MG63 (cell line): Measurements from ENCODE around the gene RALGAPA2. TPM values are rescaled to one million over a fixed set of nuclear protein-coding genes. Genes with fewer than 3 reads are reported as not detected.

Experiments used
- DNase-seq: peaks from one replicate; pipeline ENCODE4 v3.0.0-alpha.2; 2020
- H3K27me3 ChIP-seq: fragments of 250-450 bp; sonication (Bioruptor Pico); 2 replicates; pipeline ENCODE4 v1.5.1; 2020; ENCODE audit warnings: mild to moderate bottlenecking, moderate library complexity
- H3K36me3 ChIP-seq: fragments of 250-450 bp; sonication (Bioruptor Pico); 2 replicates; pipeline ENCODE4 v1.5.1; 2020; ENCODE audit warnings: mild to moderate bottlenecking, moderate library complexity
- H3K4me3 ChIP-seq: fragments of 250-450 bp; sonication (Bioruptor Pico); 2 replicates; pipeline ENCODE4 v1.5.1; 2020; ENCODE audit warnings: mild to moderate bottlenecking, moderate library complexity
- H3K9me3 ChIP-seq: fragments of 250-450 bp; sonication (Bioruptor Pico); 2 replicates; pipeline ENCODE4 v1.5.1; 2020; ENCODE audit warnings: mild to moderate bottlenecking, moderate library complexity
- total RNA-seq: library from RNA; depleted of rRNA; stranded (reverse); fragments of >200 nt; shearing (Covaris generic); gene quantifications from 2 replicates; pipeline ENCODE4 v1.2.3, GENCODE V29; 2014; ENCODE audit warnings: low replicate concordance

RALGAPA2 gene
- total RNA-seq, 1 experiment from 2014 or later = 0.53 TPM

DNA sequence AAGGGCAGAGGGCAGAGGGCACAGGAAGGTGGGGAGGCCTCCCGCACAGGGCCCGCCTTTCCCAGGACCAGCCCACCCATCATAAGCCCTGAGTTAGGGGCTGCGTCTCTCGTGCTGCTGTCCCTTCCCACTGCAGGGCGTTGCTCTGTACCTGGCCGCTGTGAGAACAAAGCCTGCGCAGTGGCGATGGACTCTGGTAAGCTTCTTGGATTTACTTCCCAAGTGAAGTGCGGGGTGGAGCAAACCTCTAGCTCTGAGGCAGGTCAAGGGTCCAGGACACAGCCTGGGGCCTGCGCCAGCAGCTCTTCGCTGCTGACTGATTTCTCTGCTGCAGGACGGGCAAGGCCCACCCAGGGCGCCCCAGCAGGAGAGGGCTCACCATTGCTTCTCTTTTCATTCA is 320.7 kb downstream of the RALGAPA2 start:
- Histone ChIP-seq H3K4me3 (no peak overlapping the region), H3K9me3 (no peaks in the 10 kb centered on the region), H3K27me3 (no peaks in the 10 kb centered on the region), H3K36me3 (no peaks in the 10 kb centered on the region)
- no peak for DNase-seq

DNA sequence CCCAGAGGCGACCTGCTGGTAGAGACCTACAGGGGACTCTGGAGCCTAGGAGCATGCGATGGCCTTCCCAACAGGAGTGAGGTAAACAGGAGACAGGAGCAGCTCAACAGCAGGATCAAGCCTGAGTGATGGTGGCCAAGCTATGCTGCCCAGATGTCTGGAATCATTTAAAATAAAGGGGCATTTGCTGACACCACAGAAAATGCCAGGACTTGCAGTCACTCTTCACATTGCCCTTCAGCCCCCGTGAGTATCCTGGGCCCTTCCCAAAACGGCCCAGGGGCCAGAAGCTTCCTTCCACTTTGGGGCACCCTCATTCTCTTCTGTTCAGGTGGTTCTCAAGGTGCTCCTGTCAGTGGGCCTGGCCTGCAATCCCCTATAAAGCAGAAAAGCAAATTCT is 321.3 kb downstream of the RALGAPA2 start:
- no peak for DNase-seq
- no peak overlapping the region for H3K4me3 ChIP-seq
- H3K9me3 ChIP-seq = no peaks in the 10 kb centered on the region
- H3K36me3 ChIP-seq = no peaks in the 10 kb centered on the region
- H3K27me3 ChIP-seq = no peaks in the 10 kb centered on the region

DNA sequence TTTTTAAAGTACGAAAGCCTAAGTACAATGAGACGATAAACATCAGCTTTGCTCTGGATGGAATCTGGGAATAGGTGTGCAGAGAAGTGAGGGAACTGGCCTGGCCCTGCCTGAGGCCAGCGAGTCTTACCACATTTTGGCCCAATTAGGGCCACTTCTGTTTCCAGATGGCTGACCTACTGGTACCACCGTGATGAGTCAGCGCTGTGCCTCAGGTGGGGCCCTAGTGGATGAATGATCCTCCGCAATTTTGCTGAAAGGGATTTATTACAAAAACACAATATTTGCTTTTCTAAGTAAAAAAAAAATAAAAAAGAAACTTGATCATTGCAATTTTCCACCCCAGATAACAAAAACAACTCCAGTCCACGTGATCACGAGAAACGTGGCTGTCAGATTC is 322.1 kb downstream of the RALGAPA2 start:
- Histone ChIP-seq H3K36me3 (no peaks in the 10 kb centered on the region), H3K27me3 (no peaks in the 10 kb centered on the region), H3K9me3 (no peaks in the 10 kb centered on the region), H3K4me3 (no peak overlapping the region)
- DNase-seq = no peak

DNA sequence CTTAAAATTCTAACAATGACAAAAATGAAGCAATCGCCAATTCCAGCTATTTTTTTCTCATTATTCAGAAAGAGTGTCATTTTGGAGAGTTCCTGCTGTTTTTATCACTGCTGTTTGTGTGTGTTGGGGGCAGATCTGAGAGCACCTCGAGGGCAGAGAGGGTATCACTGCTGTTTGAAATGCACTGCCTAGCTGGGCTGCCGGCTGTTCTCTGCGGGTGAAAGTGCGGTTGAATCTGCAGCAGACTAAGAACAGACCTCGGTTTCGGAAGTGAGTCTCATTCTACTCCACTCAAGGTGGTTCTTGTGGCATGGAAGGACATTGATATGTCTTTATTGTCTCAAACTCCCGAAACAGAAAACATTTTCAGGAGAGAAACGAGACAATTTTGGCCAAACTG is 326.3 kb downstream of the RALGAPA2 start:
- no peaks in the 10 kb centered on the region for H3K9me3 ChIP-seq
- H3K36me3 ChIP-seq = no peaks in the 10 kb centered on the region
- no peak overlapping the region for H3K4me3 ChIP-seq
- DNase-seq = no peak
- H3K27me3 ChIP-seq = no peaks in the 10 kb centered on the region

DNA sequence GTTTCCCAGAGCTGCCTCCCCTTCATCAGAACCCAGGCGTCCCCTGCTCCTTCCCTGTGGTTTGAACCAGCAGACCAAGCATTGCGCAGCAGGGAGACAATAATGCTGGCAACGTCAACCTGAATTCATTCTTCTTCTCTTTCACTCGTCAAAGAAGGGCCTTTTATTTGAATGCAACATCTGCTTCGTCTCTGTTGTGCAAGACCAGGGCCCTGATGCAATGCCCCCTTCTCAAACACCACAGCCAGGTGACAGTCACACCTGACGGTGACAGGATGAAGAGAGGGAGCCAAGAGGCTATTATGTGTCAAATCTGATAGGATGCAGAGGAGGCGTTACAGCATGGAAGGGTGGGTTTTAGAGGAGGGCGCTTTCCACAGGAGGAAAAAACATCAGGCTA is 336.6 kb downstream of the RALGAPA2 start:
- DNase-seq = no peak
- no peaks in the 10 kb centered on the region for H3K9me3 ChIP-seq
- H3K4me3 ChIP-seq = no peak overlapping the region
- H3K27me3 ChIP-seq = no peaks in the 10 kb centered on the region
- H3K36me3 ChIP-seq = no peaks in the 10 kb centered on the region

DNA sequence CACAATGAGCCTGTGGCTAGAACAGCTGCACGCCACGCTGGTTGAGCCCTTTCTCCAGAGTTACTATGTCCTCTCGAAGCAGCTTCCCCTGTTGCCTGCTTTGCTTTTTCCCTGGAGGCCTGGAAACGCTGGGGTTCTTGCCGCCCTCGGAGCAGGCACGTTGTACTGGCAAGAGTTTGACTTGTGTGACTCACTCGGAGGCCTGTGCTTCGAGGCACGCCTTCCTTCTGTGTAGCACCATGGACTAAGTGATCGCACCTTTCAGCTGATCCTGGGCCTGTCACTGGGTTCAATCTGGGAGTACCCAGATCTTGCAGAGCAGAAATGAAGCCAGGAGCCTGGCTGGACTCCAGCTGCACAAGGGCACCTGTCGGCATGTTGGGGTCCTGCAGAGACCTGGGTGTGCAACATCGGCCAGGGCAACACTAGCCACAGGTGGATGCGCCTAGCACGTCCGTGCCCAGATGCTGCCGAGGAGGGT is 339.3 kb downstream of the RALGAPA2 start:
- Histone ChIP-seq H3K4me3 (no peak overlapping the region), H3K9me3 (no peaks in the 10 kb centered on the region), H3K27me3 (peaks cover 5% of the 10 kb centered on the region), H3K36me3 (no peaks in the 10 kb centered on the region)
- peak; percentile 41 for DNase-seq

DNA sequence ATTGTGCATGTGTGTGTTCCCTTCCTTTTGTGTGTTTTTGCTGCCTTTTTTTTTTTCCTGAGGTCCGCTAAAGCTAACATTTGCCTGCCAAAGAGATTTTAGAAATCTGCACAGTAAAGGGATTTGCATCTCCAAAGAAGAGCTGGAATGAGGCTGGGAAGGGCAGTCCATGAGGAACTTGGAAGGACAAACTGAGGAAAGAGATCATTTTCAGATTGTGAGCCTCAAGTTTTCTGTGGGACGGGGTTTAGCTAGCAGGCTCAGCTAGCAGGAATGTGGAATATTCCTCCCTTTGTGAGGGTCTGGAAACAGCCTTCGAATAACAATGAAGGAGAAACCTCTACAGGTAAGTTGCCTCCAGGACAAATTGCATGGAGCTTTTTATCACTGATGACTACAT is 340.8 kb downstream of the RALGAPA2 start:
- Histone ChIP-seq H3K27me3 (peaks cover 5% of the 10 kb centered on the region), H3K9me3 (no peaks in the 10 kb centered on the region), H3K36me3 (no peaks in the 10 kb centered on the region), H3K4me3 (no peak overlapping the region)
- DNase-seq = no peak

DNA sequence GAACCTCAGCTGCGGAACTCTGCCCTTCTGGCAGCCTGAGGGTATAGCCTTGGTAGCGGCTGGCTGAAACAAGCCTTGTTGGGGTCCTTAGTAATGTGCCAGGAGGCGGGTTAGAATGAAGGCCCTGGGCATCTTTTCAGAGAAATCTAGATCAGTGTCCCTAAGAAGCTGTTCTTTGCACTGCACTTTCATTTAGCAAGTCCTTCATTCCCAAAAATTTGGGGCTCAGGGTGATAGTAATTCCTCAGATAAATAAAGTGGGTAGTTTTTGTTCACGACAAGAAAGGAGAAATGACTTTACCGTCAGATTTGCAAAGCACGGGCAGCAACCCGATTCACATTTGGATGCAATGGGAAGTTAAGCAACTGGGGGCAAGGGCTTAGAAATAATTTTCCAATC is 341.4 kb downstream of the RALGAPA2 start:
- Histone ChIP-seq H3K36me3 (no peaks in the 10 kb centered on the region), H3K9me3 (no peaks in the 10 kb centered on the region), H3K27me3 (peaks cover 5% of the 10 kb centered on the region), H3K4me3 (no peak overlapping the region)
- no peak for DNase-seq

DNA sequence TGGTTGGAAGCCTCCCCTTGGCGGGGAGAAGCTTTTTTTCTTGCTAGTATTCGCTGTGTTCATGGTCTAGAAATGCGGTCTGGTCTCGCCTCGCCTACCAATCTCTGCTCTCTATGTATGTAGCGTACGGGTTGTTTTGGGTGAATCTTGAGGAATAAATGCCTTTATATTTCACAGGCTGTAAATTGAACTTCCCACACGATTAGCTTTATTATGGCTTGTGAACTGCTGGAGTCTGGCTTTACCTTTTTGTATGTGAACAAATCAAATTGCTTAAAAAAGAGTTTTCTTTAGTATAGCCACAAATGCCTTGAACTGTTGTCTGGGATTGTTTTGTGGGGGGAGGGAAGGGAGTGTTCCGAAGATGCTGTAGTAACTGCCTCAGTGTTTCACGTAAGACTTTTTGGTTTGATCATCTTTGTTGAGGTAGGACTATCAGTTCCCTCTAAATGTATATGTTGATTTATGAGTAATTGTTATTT is 342.3 kb downstream of the RALGAPA2 start:
- Histone ChIP-seq H3K27me3 (peaks cover 9% of the 10 kb centered on the region), H3K9me3 (no peaks in the 10 kb centered on the region), H3K4me3 (no peak overlapping the region), H3K36me3 (no peaks in the 10 kb centered on the region)
- DNase-seq = no peak

DNA sequence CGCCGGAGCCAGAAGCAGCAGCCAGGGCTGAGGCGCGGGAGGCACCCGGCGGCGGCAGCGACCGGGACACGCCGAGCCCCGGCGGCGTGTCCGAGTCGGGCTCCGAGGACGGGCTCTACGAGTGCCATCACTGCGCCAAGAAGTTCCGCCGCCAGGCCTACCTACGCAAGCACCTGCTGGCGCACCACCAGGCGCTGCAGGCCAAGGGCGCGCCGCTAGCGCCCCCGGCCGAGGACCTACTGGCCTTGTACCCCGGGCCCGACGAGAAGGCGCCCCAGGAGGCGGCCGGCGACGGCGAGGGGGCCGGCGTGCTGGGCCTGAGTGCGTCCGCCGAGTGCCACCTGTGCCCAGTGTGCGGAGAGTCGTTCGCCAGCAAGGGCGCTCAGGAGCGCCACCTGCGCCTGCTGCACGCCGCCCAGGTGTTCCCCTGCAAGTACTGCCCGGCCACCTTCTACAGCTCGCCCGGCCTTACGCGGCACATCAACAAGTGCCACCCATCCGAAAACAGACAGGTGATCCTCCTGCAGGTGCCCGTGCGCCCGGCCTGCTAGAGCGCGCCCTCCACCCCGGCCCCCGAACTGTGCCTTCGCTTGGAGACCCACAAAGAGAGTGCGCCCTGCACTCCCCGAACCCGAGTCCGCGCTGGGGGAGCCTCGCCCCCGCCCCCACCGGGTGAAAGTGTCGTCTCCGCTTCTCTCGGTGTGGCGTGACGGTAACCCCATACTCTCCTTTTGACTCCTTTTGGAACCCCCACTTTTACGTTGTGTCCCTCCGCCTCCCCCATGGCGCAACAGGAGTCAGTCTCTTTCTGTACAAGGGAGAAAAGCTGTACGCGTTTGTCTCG is 343.0 kb downstream of the RALGAPA2 start:
- DNase-seq = no peak
- Histone ChIP-seq H3K36me3 (no peaks in the 10 kb centered on the region), H3K9me3 (no peaks in the 10 kb centered on the region), H3K27me3 (peaks cover 15% of the 10 kb centered on the region), H3K4me3 (no peak overlapping the region)

DNA sequence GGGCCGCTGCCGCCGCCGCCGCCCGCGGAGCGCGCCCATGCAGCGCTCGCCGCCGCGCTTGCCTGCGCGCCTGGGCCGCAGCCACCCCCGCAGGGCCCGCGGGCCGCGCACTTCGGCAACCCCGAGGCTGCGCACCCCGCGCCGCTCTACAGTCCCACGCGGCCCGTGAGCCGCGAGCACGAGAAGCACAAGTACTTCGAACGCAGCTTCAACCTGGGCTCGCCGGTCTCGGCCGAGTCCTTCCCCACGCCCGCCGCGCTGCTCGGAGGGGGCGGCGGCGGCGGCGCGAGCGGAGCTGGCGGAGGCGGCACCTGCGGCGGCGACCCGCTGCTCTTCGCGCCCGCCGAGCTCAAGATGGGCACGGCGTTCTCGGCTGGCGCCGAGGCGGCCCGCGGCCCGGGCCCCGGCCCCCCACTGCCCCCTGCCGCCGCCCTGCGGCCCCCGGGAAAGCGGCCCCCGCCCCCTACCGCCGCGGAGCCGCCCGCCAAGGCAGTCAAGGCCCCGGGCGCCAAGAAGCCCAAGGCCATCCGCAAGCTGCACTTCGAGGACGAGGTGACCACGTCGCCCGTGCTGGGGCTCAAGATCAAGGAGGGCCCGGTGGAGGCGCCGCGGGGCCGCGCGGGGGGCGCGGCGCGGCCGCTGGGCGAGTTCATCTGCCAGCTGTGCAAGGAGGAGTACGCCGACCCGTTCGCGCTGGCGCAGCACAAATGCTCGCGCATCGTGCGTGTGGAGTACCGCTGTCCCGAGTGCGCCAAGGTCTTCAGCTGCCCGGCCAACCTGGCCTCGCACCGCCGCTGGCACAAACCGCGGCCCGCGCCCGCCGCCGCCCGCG is 343.8 kb downstream of the RALGAPA2 start:
- Histone ChIP-seq H3K9me3 (no peaks in the 10 kb centered on the region), H3K36me3 (no peaks in the 10 kb centered on the region), H3K4me3 (no peak overlapping the region), H3K27me3 (peaks cover 22% of the 10 kb centered on the region)
- no peak for DNase-seq

DNA sequence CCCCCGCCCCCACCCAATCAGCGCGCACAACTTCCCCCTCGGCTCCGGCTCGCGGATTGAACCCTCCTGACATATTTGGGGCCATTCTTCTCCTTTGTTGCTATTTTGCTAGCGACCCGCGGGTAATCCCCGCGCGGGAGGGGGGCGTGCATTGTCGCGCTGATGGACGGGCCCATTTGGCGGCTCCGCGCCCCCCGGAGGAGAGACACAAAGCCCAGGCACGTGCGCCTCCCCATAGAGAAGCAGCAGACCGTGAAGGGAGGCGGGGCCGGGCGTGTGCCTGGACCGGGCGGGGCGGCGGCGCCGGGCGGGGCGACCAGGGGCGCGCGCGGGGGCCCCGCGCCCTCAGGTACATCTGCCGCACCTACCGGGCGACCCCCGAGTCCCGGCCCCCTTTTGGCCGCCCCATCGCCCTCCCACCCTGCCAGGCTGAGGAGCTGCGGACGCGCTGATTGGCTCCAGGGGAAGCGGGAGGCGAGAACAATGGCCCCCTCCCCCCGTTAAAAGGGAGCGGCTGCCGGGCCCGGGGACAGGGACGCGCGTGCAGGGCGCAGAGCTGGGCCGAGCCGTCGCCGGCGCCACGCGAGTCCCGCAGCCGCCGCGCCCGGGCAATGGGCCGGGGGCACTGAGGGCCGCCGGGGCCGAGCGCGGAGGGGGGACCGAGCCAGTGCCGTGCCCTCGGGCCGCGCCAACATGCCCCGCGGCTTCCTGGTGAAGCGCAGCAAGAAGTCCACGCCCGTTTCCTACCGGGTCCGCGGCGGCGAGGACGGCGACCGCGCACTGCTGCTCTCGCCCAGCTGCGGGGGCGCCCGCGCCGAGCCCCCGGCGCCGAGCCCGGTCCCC is 344.6 kb downstream of the RALGAPA2 start, which contains the start of gene INSM1:
INSM1 (plus strand) TSS at position 530 of the 843 bp plus-strand sequence; CDS start at position 694, 164 bp downstream.
- H3K9me3 ChIP-seq = no peaks in the 10 kb centered on the region
- H3K27me3 ChIP-seq = peaks cover 23% of the 10 kb centered on the region
- H3K36me3 ChIP-seq = no peaks in the 10 kb centered on the region
- no peak within 1 kb of the TSS for H3K4me3 ChIP-seq
- DNase-seq = no peak

DNA sequence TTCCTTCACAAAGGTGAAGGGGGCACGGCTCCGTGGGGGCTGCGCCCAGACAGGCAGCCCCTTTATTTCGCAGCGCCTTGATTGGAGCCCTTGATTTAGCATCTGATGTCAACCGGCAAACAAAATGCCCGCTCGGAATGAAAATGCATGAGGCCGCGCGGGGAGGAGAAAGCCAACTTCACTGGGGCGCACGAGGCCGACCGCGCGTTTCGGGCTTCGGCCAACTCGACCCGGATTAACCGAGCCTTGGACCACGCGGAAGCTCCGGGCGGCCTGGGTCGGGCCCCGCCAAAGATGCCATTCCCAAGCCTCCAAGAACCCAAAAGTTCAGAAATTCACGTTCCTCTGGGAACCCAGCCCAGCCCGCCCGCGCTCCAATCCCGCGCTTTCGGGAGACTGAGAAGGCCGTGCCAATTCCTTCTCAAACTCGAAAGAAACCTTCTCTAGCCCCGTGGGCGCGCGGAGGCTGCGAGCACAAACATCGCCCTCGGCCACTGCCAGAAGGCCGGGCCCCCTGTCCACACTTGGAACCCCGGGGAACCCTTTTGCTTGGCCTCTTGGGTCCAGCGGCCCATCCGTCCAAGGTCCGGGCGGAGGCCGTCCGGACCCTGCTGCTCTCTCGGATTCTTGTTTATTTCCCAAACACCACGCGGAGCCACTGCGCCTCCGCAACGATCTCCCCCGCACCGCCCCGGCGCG is 345.4 kb downstream of the RALGAPA2 start:
- Histone ChIP-seq H3K36me3 (no peaks in the 10 kb centered on the region), H3K9me3 (no peaks in the 10 kb centered on the region), H3K4me3 (no peak overlapping the region), H3K27me3 (peaks cover 27% of the 10 kb centered on the region)
- no peak for DNase-seq

DNA sequence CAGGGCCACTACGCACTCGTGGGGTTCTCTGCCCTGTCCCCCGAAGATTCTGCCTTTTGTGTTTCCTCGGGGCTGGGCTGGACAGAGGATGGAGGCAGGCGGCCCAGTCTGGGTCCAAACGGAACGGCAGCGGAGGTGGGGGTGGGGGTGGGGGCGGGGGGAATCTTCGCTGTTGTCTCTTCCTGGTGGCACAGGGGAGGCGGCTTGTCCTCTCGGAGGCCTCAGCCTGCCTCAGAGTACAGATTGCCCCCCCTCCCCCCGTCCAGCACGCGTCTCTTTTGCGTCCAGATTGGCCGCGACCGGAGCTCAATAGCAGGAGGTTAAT is 345.9 kb downstream of the RALGAPA2 start:
- Histone ChIP-seq H3K9me3 (no peaks in the 10 kb centered on the region), H3K4me3 (no peak overlapping the region), H3K27me3 (peaks cover 31% of the 10 kb centered on the region), H3K36me3 (no peaks in the 10 kb centered on the region)
- no peak for DNase-seq

DNA sequence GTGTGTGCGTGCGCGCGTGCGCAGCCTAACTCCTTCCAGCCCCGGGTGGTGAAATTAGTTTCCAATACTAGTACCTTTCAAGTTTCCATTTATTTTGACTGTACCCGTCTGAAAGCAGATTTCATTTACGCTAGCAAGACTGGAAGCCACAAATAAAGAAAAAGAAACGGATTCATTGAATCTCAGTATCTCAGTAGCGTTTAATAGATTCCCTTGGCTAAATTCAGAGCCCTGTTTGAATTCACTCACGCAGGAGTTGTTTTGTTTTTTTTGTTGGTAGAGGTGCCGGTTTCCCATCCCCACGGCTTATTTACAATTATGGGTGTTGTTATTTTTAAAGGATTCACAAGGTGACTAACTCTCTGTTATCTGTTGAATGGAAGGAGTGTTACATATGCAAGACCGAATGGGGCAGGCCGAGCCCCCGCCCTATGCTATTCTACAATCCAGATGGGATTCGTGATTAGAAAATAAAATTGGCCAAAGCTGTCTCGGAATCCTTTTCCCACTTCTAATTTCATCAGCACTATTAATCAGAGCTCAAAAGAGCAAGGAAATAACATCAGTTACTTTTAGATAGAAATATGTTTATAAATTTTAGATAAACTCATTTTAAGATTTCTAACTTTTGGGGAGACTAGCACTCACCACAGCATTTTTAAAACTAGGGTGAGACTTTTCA is 346.8 kb downstream of the RALGAPA2 start:
- Histone ChIP-seq H3K36me3 (no peaks in the 10 kb centered on the region), H3K9me3 (no peaks in the 10 kb centered on the region), H3K27me3 (peaks cover 31% of the 10 kb centered on the region), H3K4me3 (no peak overlapping the region)
- DNase-seq = no peak
